Measurements from ENCODE around the gene AKR7A3.
"Not testable (repeated sequence)": the region's sequence is repeated elsewhere in the genome, so short reads cannot be mapped to it uniquely, and the experiment has no call there.

Gene AKR7A3

GRCh38 chr1:19287436-19288185, 959 bp downstream of the AKR7A3 start:
- no peak for DNase-seq

DNA sequence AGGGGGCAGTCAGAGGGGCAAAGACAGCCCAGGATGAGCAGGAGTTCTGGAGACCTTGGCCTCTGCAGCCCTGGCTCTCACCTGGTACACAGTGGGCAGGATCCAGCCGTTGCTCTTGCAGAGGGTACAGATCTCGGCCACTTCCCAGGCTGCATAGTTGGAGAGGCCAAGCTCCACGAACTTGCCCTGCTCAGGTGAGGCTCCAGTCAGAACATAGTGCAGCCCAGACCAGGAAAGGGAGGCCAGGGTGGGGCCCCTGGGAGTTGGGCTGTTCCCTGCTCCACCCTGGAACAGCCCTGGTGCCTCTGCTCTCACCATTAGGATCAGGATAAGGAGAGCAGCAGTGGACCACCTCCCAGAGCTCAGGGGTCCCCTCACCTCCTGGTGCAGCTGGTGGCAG, 2.8 kb downstream of the AKR7A3 start:
- DNase-seq: not testable (repeated sequence)

- not testable (repeated sequence) for DNase-seq
These were observed 3.2 kb downstream of the AKR7A3 start for GRCh38 chr1:19285366-19285765.

GRCh38 chr1:19284881-19285280, 3.7 kb downstream of the AKR7A3 start:
- no peak for DNase-seq

GRCh38 chr1:19283891-19284290, 4.7 kb downstream of the AKR7A3 start:
- DNase-seq: no peak

GRCh38 chr1:19274636-19275035, 13.9 kb downstream of the AKR7A3 start:
- no peak for DNase-seq

DNA sequence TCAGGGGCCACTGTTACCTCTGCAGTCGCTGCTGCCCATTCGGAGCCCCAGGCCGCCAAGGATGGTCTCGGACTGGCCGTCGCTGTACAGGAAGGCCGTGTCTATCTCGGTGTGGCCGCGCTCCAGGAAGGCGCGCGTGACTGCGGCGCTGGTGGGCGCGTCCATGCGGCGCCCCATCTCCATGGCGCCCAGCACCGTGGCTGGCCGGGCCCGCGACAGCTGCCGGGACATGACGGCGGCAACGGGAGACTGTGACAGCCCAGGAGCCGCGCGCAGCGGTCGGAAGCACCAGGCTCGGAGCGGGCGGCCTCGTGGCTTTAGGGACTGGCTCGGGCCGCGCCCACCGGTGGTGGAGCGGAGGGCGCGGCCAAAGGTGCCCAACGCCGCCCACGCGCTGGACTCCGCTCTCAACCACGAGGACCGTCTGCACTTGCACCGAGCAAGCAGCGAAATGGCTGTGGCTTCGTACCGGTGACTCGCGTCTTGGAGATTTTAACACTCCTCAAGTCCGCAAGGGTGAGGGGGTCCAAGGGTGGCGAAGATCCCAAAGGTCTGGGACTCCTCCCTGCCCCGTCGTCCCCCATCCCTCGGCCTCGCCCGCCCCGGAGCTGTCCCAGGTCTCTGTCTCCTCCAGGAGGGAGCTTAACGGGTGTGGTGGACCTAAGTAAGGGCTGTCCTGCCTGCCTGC, 14.6 kb downstream of the AKR7A3 start:
- DNase-seq: not testable (repeated sequence)

- no peak for DNase-seq
These were observed 15.3 kb downstream of the AKR7A3 start for GRCh38 chr1:19273106-19273843.

GRCh38 chr1:19272064-19272463, 16.5 kb downstream of the AKR7A3 start:
- no peak for DNase-seq

GRCh38 chr1:19270343-19270730, 18.2 kb downstream of the AKR7A3 start:
- DNase-seq: not testable (repeated sequence)

DNA sequence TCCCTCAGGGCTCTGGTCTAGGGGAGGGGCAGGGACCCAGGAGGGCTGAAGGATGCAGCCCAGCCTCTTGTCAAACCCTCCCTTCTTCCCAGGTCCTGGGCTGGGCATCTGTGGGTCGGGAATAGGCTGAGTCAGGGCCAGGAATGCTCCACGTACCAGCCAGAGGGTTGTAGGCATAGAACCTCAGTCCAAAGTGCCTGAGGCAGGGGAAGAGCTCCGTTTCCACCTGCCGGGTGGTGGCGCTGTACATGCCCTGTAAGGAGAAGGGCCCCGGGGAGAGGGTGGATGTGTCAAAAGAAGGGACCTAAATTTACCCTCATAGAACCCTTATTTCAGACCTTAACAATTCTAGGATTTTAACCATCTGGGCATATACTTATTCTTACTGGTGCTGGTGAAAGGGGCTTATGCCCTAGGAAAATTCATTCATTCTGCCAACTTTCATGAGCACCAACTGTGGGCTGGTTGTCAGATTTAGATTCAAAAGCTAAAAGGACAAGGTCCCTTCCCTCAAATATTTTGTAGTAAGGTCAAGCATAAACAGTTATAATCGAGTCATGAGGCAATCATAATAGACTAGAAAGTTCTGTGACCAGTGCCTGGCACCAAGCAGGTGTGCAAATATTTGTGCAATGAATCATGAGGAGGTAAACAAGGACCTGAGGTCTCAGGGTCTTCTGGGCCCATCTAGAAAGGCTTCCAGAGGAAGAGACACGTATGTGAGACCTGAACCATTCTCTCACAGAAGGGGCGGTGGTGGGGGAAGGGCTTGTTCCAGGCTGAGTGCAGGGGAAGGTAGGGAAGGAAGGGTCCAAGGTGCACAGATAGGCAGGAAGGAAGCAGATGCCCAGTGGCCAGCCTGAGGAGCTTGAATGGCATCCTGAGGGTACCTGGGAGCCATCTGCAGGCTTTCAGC, 18.9 kb downstream of the AKR7A3 start:
- DNase-seq: not testable (repeated sequence)

DNA sequence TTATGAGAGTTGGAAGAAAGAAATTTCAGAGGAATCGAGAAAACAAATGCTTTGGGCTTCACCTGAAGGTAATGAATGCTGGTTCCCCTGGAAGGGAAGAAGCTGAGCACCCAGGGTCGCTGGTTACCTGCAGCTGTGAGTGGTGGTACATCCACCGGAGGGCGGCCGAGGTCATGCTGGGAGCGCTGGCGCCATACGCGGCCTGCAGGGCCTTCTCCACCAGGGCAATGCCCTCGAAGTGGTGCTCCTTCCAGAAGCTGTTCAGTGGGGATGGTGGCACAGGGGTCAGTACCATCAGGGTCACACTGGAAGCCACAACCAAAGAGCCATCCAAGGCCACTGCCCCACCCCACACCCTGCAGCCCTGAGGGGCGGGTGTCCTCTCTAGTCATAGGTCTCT, 20.1 kb downstream of the AKR7A3 start:
- no peak for DNase-seq

DNA sequence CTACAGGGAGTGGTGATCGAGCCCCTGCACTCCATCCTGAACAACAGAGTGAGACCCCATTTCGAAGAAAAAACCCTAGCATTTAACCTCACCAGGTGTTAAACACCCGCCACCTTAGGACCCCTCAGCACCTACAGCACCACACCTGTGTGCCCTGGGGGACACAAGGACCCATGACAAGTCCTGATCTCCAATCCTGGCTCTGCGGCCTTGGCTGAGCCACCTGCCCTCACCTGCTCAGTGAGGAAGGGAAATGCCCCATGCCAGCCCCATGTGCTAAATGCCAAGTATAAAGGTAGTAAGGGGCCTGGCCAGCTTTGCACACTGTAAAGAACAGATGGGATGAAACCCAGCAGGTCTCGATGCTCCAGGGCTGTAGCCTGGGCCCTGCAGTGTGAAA, 25.8 kb downstream of the AKR7A3 start:
- DNase-seq: no peak

- no peak for DNase-seq
These were observed 26.5 kb downstream of the AKR7A3 start for GRCh38 chr1:19262047-19262446.

DNA sequence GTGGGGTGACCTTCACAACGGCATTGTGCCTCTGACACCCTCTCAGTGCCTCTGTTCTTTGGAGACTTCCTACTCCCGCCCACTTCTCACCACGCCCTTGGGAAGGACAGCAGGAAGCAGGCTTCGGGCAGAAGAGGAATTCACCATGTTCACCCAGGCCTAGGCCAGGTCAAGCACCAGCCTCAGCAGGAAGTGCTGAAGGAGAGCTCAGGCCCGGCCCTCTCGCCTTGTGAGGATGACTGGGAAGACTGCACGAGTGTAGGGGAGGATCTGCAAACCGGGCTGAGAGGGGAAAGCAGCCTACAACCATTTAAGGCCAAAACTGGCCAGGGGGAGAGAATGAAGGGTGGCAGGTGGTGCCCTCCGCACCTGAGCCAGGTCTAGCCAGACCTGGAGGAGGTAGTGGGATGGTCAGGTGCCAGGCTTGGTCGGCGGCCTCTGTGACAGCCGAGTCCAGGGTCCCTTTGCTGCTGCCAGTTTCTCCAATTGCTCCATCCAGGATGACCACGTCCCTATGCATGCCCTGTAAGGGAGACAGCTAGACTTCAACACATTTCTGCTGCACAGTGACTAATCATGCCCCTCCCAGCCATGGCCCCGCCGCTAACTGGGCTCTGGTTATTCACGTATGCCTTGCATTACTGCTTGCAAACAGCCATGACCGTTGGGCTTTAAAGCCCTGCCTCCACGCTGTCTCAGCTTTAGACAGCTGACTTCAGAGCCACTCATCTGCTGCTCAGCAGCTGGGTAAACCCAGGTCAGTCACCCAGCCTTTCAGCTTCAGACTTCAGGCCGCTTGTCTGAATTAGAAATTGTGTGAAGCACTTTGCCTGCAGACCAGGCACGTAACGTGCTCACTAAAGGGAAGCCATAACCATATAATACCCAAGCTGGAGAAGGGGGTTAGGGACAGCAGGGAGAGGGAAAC, 28.1 kb downstream of the AKR7A3 start:
- DNase-seq: no peak

GRCh38 chr1:19258353-19258752, 30.2 kb downstream of the AKR7A3 start:
- no peak for DNase-seq

- DNase-seq: no peak
These were observed 31.2 kb downstream of the AKR7A3 start for GRCh38 chr1:19257178-19257914.

DNA sequence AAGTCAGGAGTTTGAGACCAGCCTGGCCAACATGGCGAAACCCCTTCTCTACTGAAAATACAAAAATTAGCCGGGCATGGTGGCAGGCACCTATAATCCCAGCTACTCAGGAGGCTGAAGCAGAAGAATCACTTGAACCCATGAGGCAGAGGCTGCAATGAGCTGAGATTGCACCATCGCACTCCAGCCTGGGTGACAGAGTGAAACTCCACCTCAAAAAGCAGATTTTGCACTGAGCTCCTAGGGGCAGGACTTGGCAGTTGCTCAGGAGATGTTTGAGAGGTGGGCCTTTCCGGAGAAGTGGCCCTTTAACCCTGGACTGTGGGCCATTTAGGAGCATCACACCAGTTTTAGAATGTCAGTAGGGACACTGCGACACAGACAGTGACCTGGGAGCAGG, 32.3 kb downstream of the AKR7A3 start:
- DNase-seq: not testable (repeated sequence)

DNA sequence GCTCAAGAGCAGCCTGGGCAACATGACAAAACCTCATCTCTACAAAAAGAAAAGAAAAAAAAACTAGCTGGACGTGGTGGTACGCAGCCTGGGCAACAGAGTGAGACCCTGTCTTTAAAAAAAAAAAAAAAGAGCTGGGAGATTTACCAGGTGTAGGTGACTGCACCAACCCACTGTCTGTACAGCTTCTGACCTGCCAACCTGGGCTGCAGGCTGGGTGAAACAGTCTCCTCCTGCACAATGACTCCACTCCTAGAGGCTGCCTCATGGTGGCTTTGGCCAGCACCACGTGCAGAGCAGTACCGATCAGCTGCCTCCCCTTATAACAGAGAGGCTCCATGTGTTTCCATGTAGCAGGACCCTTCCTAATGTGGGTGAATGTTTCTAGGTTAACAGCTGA, 33.3 kb downstream of the AKR7A3 start:
- no peak for DNase-seq

GRCh38 chr1:19254416-19254815, 34.2 kb downstream of the AKR7A3 start:
- no peak for DNase-seq
